K562 (cell line): ENCODE measurements around the gene IQCK. TPM values are rescaled to one million over a fixed set of nuclear protein-coding genes. Genes with fewer than 3 reads are reported as not detected.

Experiments used
- NFE2L1 ChIP-seq: fragments of 450-650 bp; IDR thresholded peaks from 2 replicates; pipeline ENCODE4 v1.6.1; 2016; ENCODE audit warnings: missing genetic modification characterization, low read depth, mild to moderate bottlenecking, missing compliant biosample characterization, moderate library complexity, borderline replicate concordance
- ZNF407 ChIP-seq: fragments of 450-650 bp; IDR thresholded peaks from 2 replicates; pipeline ENCODE4 v1.6.1; 2016; ENCODE audit warnings: low read depth
- polyA plus RNA-seq, 8 experiments: library from polyadenylated mRNA; depleted of rRNA in 4 of 8; stranded (reverse) in 5 of 8; unstranded in 3 of 8; fragments of >200 nt; fragmentation: Nextera tagmentation in 2 of 8; fragmentation: Illumina TruSeq in 1 of 8; extraction: Ambion mirVana in 2 of 8; extraction: Trizol in 1 of 8; gene quantifications; 2 replicates each; pipeline versions ENCODE4 v1.2.1 to v1.2.3, GENCODE V29; 2011 to 2014; ENCODE audit warnings: inconsistent platforms in 1 of 8, missing spikeins in 1 of 8
- total RNA-seq, 7 experiments: library from RNA; depleted of rRNA in 6 of 7; stranded (reverse); fragments of >200 nt in 6 of 7; fragmentation: Illumina TruSeq in 2 of 7; extraction: Trizol in 2 of 7; gene quantifications; 2 replicates each; pipeline versions ENCODE4 v1.2.1 to v1.2.3, GENCODE V29; 2011 to 2021; ENCODE audit warnings: low replicate concordance in 1 of 7

IQCK gene
- total and polyA plus RNA-seq, 9 of the 15 experiments (the other 6 are each of a cell fraction or from before 2014, with no cell fraction given) = 5.2 to 12.2 (median 7.3) TPM

GRCh38 chr16:19688396-19689024 lies 29.6 kb upstream of the IQCK start (continued):
- TF ChIP-seq ZNF407 (no peak), NFE2L1 (tag) (no peak)
